OCI-M2 (cell line): ENCODE results near the gene NR4A1.

Experiments used
- DNase-seq: peaks from one replicate; lab custom pipeline; 2025; ENCODE audit not compliant: unreplicated experiment; lab: John Stamatoyannopoulos, UW

The NR4A1 gene

DNA sequence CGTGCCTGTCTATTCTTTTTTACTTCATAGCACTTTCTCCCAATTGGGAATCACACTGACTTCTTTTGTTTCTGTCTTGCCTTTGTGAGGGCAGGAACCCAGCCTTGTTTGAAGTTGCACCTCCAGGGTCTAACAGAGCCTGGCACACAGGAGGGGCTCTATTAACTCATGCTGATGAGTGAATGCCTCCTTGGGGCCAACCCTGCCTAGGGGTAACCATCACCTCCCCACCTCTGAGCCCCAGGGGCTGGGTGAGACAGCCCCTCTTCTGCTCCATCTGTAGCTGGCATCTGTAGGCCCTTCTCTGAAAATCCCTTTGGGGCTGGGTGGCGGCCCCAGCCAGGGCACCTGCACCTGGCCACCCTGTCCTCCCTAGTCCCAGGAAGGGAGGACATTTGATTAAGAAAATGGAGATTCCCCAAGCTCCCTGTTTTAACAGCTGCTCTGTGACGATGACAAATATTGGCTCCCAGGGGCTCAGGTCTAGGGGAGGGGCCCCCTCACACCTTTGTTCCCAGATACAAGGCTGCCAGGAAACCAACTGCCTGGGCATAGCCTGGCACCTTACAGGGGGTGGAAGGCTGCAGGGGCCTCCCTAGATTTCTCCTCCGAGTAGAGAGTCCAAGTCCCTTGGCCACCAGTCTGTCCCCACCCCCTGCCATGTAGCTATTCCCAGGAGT, 32.7 kb upstream of the NR4A1 start:
- DNase-seq: no peak

DNA sequence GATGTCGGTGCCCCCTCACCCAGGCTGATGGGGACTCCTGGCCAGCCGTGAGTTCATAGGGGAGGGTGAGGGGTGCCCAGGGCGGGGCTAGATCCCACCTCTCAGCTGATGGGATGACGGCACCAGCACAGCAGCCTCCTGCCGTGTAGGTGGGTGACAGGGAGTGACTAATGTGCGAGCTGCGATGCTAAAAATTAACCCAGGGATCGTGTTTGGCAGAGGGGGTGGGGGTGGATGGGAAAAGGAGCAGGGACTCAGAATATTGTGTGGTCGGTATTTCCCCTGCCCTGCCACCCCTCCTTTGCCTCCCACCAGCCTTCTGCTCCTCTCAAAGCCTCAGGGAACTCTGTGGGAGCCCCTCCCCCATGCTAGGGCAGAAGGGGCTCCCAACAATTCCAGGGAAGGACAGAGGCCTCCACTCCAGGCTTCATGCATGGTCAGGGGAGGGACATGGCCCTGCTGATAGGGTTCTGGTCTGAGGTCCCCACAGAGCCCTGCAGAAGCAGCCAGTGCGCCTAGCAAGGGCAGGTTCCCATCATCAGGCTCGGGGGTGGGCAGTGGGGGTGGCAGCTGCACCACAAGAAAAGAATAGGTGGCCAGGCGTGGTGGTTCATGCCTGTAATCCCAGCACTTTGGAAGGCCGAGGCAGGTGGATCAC, 32.0 kb upstream of the NR4A1 start:
- no peak for DNase-seq

DNA sequence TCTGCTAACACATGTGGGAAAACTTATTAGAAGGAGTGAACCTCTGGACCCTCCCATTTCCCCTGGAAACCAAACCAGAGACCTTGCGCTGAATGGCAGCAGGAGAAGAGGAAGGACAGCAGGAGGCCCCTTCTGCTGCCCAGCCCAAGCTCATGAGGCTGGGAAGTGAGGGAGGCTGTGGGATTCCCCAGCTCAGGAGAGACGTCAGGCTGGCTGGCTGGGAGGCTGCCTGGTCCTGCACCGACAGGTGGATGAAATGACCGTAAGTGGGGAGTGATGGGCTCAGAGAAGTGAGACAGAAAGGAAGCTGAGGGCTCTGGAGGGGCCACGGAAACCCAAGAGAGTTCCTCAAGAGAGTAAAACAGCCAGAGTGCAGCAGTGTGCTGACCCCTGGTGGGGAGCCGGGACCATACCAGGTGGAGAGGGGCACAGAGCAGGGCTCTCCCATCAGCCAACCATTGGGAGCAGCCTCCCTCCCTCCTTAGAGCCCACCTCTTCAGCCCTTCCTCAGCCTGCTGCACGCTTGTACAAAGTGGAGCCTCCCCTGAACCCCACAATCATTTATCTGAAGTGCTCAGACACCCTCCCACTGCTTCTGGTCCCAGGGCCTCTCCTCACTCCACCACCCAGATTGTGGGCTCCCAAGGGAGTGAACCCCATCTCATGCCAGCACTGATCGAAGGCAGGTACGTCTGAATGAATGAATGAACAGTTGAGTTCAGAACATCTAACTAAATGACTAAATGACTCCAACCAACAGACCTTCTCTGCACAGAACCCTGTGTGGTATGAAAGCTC, 30.5 kb upstream of the NR4A1 start:
- peak; percentile 25 for DNase-seq

DNA sequence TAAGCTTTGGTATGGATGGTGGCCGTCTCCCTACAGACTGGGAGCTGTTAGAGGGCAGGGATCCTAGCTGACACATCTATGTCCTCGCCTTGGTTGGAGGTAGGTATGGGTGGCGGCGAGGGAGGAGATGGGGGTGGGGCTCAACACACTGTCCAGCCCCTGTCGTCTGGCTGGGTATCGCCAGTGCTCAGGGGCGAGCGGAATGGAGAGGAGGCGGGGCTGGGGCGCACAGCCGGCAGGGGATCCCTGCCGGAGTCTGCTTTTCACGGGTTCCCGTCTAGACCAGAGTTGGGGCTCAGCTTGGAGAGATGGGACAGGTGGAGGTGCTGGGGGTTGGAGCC, 28.4 kb upstream of the NR4A1 start:
- no peak for DNase-seq

DNA sequence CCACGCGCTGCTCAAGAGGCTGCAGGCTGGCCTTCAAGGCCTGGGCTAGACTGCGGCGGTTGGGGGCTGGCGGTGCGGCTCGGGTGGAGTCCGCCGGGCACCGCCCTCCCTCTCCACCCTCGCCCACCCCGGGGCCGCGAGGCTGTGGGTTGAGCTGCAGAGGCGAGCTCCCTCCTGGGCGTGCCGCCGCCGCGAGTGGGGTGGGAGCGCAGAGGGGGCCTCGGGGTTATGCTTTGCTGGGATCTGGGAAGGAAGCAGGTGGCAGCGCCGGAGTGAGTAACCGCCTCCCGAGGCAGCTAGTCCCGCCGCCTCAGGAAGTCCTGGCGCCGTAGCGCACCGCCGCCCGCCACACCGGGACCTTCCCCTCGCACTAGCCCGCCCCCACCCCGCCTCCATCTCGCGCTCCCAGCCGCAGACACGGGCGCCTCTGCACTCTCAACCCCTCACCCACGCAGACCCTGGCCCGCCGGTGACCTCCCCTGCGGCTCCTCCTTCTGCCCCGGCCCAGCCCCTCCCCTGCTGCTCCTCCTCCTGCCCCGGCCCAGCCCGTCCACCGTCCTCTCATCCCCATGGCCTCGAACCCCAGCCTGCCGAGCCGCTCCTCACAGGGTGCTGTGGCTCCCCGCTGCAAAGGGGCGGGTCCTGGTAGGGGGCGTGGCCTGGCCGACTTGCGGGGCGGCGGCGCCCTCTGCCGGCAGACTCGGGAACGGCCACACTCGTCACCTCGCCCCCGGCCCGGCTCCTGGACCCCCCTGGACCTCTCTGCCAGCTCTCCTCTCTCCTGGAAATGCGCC, 27.9 kb upstream of the NR4A1 start:
- DNase-seq: no peak

DNA sequence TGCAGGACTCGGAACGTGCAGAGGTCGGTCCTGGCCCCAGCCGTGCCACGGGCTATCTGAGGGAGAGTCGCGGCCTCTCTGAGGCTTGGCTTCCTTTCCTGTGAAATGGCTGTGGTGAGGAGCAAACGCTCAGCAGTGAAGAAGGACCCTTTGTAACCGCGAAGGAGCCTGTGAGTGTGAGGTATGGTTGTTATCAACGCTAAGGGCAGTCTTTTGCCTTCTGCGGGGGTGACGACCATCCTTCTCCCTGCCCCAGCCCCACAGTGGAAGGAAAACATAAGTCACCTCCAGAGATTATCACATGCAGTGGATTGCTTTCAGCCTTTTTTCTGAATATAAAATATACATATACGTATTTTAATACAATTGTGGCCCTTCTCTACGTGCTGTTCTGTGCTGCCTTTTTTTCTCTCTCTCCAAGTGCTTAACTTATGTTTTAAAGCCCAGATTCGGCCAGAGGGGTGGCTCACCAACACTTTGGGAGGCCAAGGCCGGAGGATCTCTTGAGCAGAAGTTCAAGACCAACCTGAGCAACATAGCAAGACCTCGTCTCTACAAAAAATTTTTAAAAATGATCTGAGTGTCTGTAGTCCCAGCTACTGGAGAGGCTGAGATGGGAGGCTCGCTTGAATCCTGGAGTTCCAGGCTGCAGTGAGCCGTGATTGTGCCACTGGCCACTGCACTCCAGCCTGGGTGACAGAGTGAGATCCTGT, 27.1 kb upstream of the NR4A1 start:
- DNase-seq: no peak

DNA sequence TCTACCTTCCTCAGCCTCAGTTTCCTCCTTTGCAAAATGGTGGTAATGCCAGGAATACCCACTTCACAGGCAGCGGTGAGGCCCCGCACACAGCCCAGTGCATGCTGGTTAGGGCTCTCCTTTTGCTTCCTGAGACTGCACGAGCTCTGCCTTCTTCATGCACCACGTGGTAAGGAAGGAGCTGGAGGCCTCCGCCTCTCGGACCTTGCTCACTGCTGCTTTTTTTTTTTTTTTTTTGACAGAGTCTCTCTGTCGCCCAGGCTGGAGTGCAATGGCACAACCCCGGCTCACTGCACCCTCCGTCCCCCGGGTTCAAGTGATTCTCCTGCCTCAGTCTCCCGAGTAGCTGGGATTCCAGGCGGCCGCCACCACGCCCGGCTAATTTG, 26.4 kb upstream of the NR4A1 start:
- no peak for DNase-seq

DNA sequence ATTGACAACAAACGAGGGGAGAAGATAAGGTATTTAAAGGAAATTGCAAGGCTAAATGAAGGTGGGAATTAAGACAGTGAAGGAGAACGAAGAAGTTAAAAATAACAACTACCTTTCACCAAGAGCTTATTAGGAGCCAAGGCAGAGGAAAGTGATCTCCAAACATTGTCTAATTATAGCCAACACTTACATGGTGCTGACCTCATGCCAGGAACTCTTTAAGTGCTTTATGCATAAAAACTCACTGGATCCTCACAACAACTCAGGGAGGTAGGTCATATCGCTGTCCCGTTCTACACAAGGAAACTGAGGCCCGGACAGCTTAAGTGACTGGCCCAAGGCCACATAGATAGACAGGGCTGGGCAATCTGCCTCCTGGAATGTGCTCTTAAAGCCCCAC, 25.0 kb upstream of the NR4A1 start:
- DNase-seq: no peak

DNA sequence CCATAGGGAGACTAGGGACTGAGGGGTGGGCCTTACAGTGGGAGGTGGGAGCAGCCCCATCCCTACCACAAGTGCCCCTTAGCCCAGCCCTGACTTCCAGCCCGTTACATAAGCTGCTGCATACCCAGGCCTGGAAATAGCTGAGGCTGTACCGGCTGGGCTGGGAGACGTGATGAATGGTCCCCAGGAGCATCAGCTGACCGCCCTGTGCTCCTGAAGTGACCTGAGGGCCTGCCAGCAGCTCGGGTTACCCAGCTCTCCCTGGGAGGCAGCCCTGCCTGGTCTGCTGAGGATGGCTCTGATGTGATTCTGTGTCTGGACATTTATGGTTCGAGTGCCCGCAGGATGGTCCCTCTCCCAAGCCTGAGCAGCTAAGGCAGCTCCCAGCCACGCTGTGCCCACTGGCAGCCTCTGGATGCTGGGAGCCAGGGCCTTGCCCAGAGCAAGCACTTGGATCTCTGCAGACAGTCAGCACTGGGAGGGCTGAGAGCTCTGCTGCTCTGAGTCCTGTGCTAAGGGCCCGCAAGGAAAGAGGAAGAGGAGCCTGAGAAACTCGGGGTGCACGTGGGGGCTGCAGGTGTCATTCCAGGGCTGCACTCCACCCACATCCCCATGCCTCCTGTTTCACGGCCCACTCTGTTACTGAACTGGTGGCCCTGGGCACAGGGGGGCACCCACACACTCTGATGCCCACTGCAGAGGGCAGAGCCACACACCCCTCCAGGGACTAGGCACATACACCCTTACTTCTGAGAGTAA, 24.0 kb upstream of the NR4A1 start:
- DNase-seq: no peak

DNA sequence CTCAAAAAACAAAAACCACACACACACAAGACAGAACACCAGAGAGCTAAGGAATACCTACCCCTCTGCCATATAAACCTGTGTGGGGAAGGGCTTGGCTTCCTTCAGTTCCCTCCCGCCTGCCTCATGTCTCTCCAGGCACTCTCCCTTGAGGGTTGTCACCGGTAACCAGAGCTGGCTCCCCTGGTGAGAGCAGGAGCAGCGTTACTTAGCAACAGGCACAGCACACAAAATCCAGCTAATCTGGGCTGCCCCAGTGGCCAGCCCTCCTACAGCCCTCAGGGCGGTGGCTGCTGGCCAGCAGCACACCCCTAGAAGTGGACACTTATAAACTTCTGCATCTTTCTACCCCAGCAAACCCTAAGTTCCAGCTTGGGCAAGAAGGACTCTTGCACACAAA, 21.6 kb upstream of the NR4A1 start:
- no peak for DNase-seq

DNA sequence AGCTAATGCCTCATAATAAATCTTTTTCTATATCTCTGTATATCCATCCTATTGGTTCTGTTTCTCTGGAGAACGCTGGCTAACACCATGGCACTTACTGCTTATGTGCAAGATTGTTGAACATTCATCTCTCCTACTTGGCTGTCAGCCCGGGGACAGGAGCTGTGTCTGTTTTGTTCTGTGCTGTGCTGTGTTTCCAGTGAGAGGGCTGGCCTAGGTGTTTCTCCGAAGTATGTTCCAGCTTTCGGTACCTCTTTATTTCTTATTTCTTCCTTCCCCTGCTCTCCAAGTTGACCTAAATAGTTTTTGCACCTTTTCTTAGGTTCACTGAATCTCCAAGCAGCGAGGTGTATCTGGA, 18.8 kb upstream of the NR4A1 start:
- DNase-seq: no peak

DNA sequence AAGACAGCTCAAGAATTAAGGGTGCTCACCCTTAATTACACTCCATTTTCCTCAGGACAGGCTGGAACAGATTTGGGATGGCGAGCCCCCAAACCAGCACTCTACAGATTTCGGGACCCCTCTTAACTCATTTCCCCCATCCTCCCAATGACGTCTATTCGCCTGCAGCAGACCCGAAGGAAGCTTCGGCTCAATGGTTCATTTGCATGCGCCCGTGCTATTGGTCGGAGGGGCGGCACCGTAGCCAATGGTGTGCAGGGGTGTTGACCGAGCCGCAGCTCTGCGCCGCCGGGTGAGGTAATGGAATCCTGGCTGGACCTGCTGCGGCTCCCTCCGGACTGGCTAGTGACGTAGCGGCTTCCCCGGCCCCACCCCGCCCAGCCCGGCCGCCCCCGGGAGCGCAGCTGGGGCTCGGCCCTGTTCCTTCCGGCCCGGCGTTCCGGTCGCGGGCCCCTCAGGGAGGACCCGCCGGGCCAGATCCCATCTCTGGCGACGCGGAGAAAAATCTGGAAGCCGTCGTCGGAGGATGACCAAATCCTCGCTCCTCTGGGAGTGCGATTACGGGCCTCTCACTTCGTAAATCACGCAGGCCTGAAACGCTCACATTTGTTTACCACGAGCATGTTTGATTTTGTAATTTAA, 18.3 kb upstream of the NR4A1 start:
- peak; percentile 27 for DNase-seq

DNA sequence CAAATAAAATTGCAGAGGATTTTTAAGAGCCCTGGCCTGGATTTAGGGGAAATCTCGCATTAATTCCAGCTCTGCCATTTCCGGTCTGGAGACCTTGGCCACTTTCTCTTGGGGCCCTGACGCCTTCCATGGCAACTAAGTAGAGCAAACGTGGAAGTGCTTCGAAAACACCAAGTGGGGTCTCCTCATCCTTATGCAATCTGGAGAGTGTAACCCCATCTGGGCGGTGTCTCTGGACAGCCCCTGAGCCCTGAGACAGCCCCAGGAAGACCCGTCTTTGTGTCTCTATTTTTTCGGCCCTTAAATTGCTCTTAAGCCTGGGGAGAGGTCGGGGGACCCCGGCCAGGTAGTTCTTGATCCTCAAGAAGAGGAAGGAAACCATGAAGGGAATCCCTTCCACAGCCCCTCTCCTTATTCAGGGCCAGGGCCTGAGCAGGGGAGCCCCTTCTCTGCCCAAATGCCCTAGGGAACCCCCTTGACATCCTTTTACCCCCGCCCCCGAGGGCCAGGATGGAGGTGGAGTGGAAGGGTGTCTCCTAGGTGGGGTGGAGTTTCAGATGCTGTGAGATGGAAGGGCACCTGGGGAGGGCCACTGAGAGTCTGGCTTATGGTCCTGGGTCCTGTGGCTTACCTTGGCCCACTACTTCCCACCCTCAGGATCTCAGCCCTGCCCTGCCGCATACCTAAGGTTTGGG, 17.6 kb upstream of the NR4A1 start:
- DNase-seq: no peak

DNA sequence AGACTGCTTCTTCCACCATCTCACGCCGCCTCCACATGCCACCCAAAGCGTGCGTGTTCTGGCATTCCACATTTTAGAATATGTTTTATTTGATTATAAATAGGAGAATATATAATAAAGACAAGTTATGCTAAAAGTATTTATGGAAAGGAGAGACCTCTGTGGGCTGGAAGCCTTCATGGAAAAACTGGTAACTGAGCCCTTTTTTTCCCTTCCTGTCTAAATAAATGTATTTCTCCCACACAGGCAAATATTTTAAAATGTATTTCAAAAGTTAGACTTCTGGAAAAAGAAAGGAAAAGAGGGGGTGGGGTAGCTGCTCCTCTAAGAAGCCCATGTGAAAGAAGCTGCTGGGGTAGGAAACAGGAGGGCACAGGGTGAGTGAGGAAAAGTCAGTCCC, 16.1 kb upstream of the NR4A1 start:
- no peak for DNase-seq

DNA sequence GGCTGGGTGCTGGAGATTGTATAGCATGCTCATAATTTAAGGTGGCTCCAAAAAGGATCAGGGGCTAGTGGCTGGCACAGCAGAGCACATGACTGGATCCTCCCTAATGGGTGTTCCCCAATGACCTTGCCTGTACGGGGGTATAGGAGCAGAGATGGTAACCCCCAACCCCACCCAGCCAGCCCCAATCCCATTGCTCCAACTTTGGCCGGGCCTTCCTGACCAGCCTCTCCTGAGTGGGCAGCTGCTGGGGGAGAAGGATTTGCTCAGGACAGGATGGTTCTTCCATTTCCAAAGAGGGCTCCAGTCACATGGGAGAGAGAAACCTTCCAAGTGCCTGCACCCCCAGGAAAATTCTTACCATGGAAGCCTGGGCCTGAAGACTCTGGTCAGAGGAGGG, 15.3 kb upstream of the NR4A1 start:
- DNase-seq: no peak

DNA sequence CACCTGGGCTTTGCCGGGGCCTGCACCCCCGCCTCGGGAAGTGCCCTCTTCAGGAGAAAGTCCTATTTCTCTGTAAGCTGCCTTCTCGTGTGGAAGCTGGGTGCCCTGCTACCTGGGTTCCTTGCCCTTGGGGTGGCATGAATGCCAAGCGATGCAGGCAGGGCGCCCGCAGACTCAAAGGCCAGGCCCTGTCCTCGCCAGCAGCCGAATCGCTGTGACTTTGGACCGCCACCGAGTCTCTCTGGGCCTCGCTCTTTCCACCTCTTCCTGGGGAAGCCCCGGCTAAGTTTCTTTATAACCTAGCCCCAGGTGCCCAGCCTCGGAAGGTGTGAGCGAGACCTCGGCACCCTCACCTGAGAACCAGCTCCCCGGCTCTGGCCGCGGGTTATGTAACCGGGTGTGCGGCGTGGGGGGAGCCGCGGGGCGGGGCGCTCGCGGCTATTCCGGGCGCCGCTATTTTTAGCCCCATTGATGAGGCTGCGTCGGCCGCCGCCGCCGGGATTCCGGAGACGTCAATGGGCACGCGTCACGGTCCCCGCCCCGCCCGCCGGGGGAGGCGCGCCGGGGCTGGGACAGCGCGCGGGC, 14.6 kb upstream of the NR4A1 start:
- no peak for DNase-seq

DNA sequence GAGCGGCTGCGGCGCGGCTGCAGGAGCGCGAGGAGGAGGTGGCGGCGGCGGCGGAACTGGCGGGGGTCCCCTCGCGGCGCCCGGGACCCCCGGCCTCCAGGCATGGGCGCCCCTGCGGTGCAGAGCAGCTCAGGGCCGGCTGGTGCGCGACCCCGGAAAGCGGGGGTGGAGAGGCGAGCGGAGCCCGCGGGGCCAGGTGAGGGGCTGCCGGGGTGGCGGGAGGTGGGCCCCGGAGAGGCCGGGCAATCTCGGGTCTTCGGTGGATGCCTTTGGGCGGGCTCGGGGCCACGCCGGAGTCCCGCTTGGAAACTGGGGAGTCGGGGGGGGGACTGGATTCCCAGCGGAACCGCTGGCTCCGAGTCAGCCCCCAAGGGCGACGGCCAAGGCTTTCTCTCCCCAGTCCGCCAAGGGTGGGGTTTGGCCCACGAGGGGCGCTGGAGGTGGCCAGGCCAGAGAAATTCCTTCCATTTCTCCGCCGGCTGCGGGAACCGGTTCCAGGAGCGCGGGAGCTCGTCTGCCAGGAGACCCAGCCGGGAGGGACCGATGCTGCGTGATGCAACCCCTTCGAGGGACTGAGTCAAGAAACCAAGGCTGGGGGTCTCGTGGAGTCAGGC, 13.9 kb upstream of the NR4A1 start:
- DNase-seq: no peak

DNA sequence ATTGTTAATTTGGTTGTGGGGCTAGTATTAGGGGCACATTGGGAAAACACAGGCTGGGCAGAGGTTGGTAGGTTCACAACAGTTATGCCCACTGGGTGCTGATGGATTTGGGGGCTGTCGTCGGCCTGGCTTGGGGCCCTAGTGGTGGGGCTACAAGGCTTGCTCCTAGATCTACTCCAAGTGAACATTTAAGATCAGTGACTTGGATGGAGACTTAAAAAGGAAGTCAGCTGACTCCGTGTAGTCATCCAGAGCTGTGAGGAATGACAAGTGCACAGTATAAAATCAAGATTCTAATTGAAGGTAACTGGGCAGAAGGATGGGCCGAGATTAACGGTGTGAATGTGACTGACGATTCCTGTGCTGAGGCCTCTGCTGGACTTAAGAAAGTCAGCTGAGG, 12.8 kb upstream of the NR4A1 start:
- no peak for DNase-seq
